Superior temporal gyrus (tissue), 1 donor: ENCODE results near the gene SLC30A5.
A peak's percentile ranks its signal among the peaks of the same experiment; 100 is the strongest.
"Not testable (repeated sequence)": the region's sequence is repeated elsewhere in the genome, so short reads cannot be mapped to it uniquely, and the experiment has no call there.

Source experiments
- DNase-seq: peaks from one replicate; pipeline ENCODE4 v3.0.0-alpha.2; 2016; ENCODE audit errors: extremely low spot score

Gene SLC30A5

GRCh38 chr5:69093771-69094482, at the start of gene SLC30A5:
SLC30A5 (plus strand) TSS chr5:69094014; CDS start chr5:69094256, 242 bp downstream.
- peak; percentile 99 for DNase-seq

GRCh38 chr5:69045213-69045612, 48.6 kb upstream of the SLC30A5 start:
- DNase-seq, result not testable (repeated sequence)

- no peak for DNase-seq
Observed at GRCh38 chr5:69046375-69046957, 47.3 kb upstream of the SLC30A5 start.

GRCh38 chr5:69048230-69048629, 45.6 kb upstream of the SLC30A5 start:
- DNase-seq, result peak; percentile 75

GRCh38 chr5:69049151-69049550, 44.7 kb upstream of the SLC30A5 start:
- DNase-seq, result no peak

- DNase-seq, result no peak
Observed at GRCh38 chr5:69049796-69050195, 44.0 kb upstream of the SLC30A5 start.

- no peak for DNase-seq
Observed at GRCh38 chr5:69050214-69050613, 43.6 kb upstream of the SLC30A5 start.

- DNase-seq, result no peak
Observed at GRCh38 chr5:69052181-69052580, 41.6 kb upstream of the SLC30A5 start.

- DNase-seq, result no peak
Observed at GRCh38 chr5:69074664-69075521, 18.9 kb upstream of the SLC30A5 start.

- DNase-seq, result no peak
Observed at GRCh38 chr5:69075522-69076179, 18.2 kb upstream of the SLC30A5 start.

- no peak for DNase-seq
Observed at GRCh38 chr5:69078921-69079540, 14.8 kb upstream of the SLC30A5 start.

- DNase-seq, result no peak
Observed at GRCh38 chr5:69079556-69079955, 14.3 kb upstream of the SLC30A5 start.

- no peak for DNase-seq
Observed at GRCh38 chr5:69083412-69083811, 10.4 kb upstream of the SLC30A5 start.

GRCh38 chr5:69084195-69084594, 9.6 kb upstream of the SLC30A5 start:
- DNase-seq, result no peak

GRCh38 chr5:69084903-69085302, 8.9 kb upstream of the SLC30A5 start:
- no peak for DNase-seq

- no peak for DNase-seq
Observed at GRCh38 chr5:69086206-69086605, 7.6 kb upstream of the SLC30A5 start.

GRCh38 chr5:69088006-69088405, 5.8 kb upstream of the SLC30A5 start:
- not testable (repeated sequence) for DNase-seq

- no peak for DNase-seq
Observed at GRCh38 chr5:69090158-69090557, 3.7 kb upstream of the SLC30A5 start.

GRCh38 chr5:69091771-69092170, 2.0 kb upstream of the SLC30A5 start:
- DNase-seq, result no peak

- DNase-seq, result no peak
Observed at GRCh38 chr5:69092969-69093368, 845 bp upstream of the SLC30A5 start.

GRCh38 chr5:69099302-69099701, 5.5 kb downstream of the SLC30A5 start:
- no peak for DNase-seq

GRCh38 chr5:69103521-69103920, 9.7 kb downstream of the SLC30A5 start:
- peak; percentile 15 for DNase-seq
